ENCODE results near the gene TMEM120B.

Gene TMEM120B

DNA sequence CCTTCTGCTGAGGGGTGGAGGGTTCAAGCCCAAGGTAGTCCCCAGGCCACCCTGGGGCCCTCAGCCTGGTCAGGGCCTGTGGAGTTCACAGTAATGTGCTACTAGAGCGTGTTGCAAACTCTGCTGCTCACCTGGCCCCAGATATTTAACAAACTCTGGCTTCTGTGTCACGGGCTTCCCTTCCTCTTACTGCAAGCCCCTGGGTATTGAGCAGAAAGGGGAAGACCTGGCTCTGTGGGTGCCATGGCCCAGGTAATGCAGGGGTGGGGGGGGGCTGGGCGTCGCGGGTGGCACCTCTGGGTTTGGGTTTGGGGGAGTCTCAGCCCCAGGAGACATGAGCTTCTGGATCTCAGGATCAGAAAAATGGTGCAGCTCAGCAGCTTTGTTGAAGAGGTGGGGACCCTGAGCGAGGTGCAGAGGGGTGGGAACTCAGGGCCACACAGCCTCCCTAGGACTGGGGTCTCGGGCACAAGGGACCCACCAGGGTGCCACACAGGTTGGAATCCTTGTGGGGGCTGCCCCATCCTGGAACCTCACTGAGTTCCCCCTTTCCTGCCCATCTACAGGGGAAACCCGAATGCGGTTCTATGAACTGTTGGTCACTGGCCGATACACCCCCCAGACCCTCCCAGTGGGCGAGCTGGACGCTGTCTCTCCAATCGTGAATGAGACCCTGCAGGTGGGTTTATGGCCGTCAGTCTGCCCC is 95.2 kb downstream of the TMEM120B start:
- in situ Hi-C loops (cut with MboI; ENCODE audit: low sequenced_read_pairs, unreplicated experiment) = no loop called here
- no peak for TF ChIP-seq CTCF (IDR thresholded peaks at IDR 0.05; ENCODE audit: borderline replicate concordance, control extremely low read depth, extremely low read depth, insufficient read depth, missing control alignments)

DNA sequence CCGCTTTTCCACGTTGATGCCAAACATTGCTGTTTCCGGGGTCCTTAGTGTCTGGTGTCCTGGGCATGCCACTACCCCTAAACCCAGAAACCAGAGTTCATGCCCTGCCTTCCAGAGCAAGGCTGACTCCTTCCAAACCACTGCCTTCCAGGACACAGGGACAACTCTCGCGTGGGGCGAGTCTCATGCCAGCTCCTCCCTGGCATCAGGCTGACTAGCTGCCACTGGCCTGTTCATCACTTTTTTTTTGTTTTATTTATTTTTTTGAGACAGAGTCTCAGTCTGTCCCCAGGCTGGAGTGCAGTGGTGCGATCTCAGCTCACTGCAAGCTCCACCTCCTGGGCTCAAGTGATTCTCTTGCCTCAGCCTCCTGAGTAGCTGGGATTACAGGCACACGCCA is 96.1 kb downstream of the TMEM120B start:
- in situ Hi-C loops (cut with MboI; ENCODE audit: low sequenced_read_pairs, unreplicated experiment) = no loop called here

More for the DNA sequence above, 95.2 kb downstream of the TMEM120B start:
- DNase-seq (ENCODE audit: low spot score) = no peak

GRCh38 chr12:121809712-121810116 is 97.2 kb downstream of the TMEM120B start:
- DNase-seq (ENCODE audit: low spot score) = no peak
- in situ Hi-C loops (cut with MboI; ENCODE audit: low sequenced_read_pairs, unreplicated experiment) = no loop called here
- TF ChIP-seq CTCF (IDR thresholded peaks at IDR 0.05; ENCODE audit: borderline replicate concordance, control extremely low read depth, extremely low read depth, insufficient read depth, missing control alignments) = no peak

More for the DNA sequence above, 96.1 kb downstream of the TMEM120B start:
- TF ChIP-seq CTCF (IDR thresholded peaks at IDR 0.05; ENCODE audit: borderline replicate concordance, control extremely low read depth, extremely low read depth, insufficient read depth, missing control alignments) = no peak
- no peak for DNase-seq (ENCODE audit: low spot score)

DNA sequence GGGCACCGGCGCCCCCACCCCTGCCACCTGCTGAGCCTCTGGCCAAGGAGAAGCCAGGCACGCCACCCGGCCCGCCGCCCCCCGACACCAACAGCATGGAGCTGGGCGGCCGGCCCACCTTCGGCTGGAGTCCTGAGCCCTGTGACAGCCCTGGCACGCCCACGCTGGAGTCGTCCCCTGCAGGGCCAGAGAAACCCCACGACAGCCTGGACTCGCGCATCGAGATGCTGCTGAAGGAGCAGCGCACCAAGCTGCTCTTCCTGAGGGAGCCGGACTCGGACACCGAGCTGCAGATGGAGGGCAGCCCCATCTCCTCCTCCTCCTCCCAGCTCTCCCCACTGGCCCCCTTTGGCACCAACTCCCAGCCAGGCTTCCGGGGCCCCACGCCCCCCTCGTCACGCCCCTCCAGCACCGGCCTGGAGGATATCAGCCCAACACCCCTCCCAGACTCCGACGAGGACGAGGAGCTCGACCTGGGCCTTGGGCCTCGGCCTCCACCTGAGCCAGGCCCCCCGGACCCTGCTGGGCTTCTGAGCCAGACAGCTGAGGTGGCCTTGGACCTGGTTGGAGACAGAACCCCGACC is 97.8 kb downstream of the TMEM120B start:
- DNase-seq (ENCODE audit: low spot score) = no peak
- in situ Hi-C loops (cut with MboI; ENCODE audit: low sequenced_read_pairs, unreplicated experiment) = no loop called here
- TF ChIP-seq CTCF (IDR thresholded peaks at IDR 0.05; ENCODE audit: borderline replicate concordance, control extremely low read depth, extremely low read depth, insufficient read depth, missing control alignments) = no peak

GRCh38 chr12:121810833-121811433 is 98.4 kb downstream of the TMEM120B start:
- in situ Hi-C loops (cut with MboI; ENCODE audit: low sequenced_read_pairs, unreplicated experiment) = no loop called here
- TF ChIP-seq CTCF (IDR thresholded peaks at IDR 0.05; ENCODE audit: borderline replicate concordance, control extremely low read depth, extremely low read depth, insufficient read depth, missing control alignments) = no peak

DNA sequence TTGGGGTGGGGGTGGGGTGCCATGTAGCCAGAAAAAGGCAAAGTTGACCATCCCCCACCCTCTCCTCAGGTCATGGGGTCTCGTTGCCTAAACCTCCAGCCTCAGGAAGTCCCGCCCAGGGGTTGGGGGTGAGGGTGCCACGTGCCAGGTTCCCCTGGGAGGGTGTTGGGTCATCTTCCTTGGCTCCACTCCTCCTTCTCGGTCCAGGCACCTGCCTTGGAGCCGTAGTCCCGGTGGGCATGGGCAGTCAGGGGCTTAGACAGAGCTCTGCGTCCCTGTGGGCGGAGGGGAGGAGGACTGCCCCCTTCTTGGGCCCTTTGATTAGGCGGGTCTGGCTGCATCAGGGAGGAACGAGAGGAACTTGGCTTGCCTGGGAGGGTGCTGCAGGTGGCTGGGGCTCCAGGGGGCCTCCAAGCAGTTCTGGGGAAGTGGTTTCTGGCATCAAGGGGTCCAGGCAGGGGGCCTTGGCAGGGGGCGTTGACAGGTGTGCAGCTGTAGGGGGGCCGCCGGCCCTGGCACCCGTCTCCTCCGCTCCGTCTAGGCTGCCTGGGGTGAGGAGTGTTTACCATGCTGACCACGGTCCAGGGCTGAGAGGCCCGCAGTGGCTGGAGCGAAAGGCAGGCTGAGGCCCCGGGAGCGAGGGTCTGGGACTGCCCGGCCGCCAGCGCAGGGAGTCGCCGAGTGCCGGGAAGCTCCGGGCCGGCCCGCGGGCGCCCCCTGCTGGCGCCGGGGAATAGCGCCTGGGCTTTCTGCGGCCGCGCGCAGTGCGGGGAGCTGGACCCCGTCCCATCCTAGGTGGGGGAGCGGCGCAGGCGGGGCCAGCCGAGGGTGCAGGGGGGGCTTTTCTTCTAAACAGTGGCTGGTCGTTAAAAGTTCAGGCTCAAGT is 99.1 kb downstream of the TMEM120B start:
- peak; percentile 94 for DNase-seq (ENCODE audit: low spot score)
- in situ Hi-C loops (cut with MboI; ENCODE audit: low sequenced_read_pairs, unreplicated experiment) = no loop called here
- TF ChIP-seq CTCF (IDR thresholded peaks at IDR 0.05; ENCODE audit: borderline replicate concordance, control extremely low read depth, extremely low read depth, insufficient read depth, missing control alignments) = peak; percentile 93

More at GRCh38 chr12:121810833-121811433, 98.4 kb downstream of the TMEM120B start:
- DNase-seq (ENCODE audit: low spot score) = no peak

Measured in GM13976 (cell line).